T-helper 2 cell treated with Interferon-gamma antibody and Interleukin-4, amounts not matched to agents 100 ng/mL and 5 ng/mL, for 36 hours (primary cell): Measurements from ENCODE around the gene NDUFAF8. TPM values are rescaled to one million over a fixed set of nuclear protein-coding genes. Genes with fewer than 3 reads are reported as not detected.

Experiments used
- intact Hi-C: fragments of 100-400 bp; cut with micrococcal nuclease; formaldehyde crosslinking; loops from one replicate; pipeline ENCODE4 v1.15.1; 2023
- total RNA-seq: library from RNA; stranded (reverse); gene quantifications from 2 replicates; pipeline ENCODE4 v1.2.3, GENCODE V29; 2022

The NDUFAF8 gene
- total RNA-seq, 1 donor from 2014 or later = 42.5 TPM

DNA sequence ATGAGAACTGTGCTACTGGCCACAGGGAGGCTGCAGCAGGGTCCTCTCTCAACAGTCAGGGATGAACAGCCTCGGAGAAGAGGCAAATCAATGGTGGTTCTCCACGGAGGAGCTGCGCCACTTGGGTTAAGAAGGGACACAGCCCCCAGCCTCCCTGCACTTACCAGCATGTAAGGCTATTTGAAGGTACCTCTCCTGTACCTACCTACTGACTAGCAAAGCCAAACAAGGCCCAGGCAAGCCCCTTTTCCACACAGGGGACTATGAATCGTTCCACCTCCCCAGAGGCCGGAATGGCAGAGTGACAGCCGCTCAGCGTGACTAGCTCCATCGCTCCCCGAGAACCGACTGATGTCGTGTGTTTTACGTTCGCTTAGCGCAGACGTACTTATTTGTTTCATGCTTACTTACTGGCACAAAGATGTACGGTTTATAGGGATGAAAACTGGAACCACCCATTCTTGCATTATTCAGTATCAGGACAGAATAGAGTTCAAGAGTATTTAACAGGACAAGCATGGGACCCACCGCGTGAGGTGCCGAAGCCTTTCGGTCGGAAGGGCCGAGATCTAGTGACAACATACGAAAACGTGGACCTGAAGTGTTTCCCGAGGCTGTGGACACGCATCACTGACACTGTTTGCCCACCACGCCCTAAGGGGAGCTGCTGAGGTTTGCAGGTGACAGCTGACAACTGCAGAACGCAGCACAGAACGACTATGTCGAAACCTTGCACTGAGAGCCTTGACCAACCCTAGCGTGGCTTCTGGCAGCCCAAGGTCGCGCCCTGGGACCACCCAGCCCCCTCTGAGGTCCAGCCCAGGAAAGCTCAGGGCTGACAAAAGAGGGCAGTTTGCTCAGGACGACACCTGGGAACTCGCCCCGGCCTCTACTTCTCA is 1.3 kb upstream of the NDUFAF8 start:
- intact Hi-C loops = loop anchor here (2.0 kb wide), 1 partner anchor 57 kb away; the partner anchor contains the start of gene SLC38A10

DNA sequence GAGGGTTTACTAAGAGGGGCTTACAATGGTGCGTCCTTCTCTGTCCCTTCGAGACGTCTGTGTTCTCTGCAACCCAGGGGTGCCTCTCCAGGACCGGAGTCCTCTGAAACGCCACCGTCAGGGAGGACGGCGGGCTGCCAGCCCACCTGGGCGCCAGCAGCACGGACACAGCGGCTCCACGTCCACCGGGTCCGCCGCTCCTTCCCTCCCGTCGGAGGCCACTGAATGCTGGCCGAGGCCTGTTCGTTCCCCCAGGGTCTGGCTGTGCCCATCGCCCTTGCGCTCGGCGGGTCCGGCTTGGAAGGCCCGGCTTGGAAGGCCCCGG is 666 bp upstream of the NDUFAF8 start:
- intact Hi-C loops = loop anchor here (2.0 kb wide), 1 partner anchor 56 kb away; the partner anchor contains the start of gene SLC38A10

DNA sequence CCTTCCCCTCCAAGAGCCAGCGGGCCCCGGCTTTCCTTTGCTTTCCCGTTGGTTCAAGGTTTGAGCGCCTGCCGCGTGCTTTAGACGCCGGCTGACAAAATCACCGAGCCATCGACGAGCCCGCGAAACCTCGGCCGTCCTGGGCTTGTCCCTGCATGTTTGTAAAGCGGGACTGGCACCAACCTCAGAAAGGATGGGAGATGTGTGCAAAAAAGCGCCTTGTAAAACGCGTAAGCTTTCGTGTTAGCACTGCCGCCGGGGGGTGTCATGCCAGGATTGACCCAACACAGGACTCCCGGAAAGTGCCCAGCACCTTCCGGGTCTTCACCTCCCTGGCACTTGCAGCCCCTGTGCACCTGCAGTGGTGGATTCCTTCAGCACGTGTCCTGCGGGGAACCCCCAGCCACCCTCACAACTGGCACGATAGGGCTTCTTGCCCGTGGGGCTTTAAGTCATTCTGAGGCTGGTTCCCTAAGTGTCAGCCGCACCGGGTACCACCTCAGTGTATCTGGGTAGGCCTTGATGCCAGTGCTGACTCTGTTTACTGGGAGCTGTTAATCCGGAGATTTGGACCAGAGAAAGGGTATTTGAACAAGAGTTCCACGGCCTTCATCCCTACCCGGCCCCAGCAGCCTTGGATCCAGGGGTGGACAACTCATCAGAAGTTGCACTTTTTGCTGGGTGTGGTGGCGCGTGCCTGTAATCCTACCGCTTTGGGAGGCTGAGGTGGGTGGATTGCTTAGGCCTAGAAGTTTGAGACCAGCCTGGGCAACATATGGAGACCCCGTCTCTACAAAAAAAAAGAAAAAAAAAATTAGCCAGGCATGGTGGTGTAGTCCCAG is 817 bp downstream of the NDUFAF8 start:
- intact Hi-C loops = loop anchor here (1.0 to 5.0 kb wide), 3 partner anchors 17 to 98 kb away; partner anchors contain the start of gene SLC38A10

DNA sequence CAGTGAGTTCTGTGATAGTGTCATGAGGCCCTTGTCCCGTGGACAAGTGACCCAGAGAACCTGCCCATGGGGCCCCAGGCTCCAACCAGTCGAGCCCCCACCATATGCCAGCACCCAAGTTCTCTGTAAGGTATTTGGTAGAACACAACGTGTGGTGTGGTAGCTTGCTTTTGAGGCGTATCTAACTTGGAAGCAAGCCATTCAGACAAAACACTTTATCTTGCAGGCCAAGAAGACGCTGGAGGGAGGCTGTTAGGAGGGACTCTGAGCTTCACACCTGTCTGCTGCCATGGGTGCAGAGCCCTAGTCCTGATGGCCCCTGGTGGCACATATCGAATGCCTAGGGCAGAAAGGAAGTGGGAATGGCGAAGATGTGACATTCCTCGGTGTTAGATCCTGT is 1.6 kb downstream of the NDUFAF8 start:
- intact Hi-C loops = loop anchor here (5.0 kb wide), 1 partner anchor 98 kb away; no protein-coding TSS in a partner anchor

DNA sequence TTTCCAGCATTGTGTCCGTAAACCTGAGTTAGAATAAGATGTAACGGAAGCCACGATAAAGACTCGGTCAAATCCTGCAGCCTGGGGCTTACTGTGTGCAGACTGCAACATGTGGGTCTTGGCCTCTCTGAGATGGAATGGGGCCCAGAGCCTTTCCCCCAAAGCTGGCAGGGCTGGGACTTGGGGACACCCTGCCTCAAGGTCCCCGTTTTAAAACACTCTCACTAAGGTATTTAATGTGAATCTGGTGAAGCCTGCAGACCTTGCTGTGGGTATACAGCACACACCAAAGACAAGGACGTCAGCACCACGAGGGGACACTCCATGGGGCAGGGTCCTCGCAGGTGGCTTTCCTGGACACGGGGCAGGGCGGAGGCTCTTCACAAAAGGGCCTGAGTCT is 2.1 kb downstream of the NDUFAF8 start:
- intact Hi-C loops = loop anchor here (5.0 kb wide), 1 partner anchor 99 kb away; no protein-coding TSS in a partner anchor

DNA sequence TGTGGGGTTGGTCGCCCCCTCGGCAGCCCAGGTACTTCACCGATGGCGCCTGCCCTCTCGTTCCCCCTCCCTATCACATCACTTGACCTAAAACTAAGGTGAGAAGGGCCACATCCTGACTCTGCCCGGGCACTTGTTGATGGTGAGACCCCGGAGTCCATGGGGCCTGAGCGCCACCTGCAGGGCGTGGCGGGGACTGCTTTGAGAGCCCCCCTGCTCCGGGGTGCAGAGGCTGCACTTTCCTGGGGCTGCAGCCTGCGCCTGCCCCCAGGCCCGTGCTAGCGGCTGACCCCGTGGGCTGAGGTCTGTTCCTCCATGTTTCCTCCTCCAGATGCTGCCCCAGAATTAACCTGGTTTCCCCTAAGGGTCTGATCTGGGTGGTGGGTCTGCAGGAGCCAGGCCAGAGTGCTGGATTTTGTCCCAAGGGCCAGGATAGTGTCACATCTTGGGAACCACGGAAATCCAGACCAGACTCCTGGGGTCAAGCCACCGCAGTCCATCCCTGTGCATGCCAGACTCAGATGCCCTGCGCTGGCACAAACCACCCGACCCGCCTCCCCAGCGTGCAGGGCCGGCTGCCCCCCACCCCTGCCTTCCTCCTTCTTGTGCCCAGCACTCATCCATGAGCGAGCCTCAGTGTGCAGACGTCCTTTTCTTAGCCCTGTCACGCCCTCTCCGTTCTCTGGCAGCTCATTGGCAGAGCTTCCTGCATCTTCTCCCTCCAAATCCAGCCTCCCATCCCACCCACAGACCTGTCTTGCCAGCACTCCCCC is 2.7 kb downstream of the NDUFAF8 start:
- intact Hi-C loops = loop anchor here (5.0 kb wide), 1 partner anchor 100 kb away; no protein-coding TSS in a partner anchor

DNA sequence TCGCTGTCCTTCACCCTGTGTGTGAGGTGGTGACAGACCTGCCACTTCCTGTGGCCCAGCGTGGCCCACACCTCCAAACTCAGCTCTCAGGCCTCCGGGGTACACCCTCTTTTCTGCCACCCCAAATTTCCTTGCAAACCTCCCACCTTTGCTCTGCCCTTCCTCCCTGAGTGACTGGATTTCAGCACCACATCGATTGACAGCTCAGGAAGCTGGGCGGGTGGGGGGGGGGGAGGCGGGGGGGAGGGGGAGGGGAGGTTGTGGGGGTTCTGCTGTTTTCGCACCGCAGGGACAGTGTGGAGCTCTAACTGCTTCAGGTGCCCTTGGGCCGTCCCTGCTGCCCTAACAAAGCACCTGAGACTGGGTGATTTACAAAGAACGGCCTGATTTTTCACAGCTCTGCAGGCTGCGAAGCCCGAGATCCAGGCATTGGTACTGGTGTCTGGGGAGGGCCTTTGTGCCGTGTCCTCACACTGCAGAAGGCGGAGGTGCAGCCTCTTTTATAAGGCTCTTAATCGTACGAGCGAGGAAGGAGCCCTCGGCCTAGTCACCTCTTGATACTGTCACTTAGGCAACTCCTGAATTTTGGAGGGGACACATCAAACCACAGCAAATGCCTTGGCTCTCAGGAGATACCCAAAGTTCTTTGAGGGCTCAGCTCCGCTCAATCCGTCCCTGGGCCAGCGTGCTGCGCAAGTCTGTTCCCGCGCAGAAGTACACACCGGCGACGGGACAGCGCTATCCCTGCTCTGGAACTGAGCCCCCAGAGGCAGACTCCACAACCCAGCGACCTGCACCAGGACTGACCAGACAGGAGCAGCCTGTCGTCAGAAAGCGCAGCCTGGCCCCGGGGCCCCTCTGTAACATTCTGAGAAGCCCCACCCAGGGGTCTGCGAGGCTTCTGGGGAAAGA is 3.6 kb downstream of the NDUFAF8 start:
- intact Hi-C loops = loop anchor here (5.0 kb wide), 1 partner anchor 100 kb away; no protein-coding TSS in a partner anchor

DNA sequence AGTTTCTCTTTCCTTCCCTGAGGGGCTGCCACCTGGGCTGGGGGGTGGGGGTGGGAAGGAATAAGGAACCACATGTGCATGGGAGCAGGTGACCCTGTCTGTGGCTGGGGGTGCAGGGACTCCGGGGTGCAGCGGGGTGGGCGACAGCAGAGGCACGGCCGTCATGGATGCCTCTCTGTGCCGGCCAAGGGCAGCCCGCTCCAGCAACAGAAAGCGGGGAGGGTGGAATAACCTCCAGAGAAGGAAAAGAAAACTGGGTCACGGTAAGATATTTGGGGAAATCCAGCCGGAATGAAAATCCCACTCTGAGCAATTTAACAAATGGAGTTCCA is 4.2 kb downstream of the NDUFAF8 start:
- intact Hi-C loops = loop anchor here (5.0 kb wide), 1 partner anchor 101 kb away; no protein-coding TSS in a partner anchor

DNA sequence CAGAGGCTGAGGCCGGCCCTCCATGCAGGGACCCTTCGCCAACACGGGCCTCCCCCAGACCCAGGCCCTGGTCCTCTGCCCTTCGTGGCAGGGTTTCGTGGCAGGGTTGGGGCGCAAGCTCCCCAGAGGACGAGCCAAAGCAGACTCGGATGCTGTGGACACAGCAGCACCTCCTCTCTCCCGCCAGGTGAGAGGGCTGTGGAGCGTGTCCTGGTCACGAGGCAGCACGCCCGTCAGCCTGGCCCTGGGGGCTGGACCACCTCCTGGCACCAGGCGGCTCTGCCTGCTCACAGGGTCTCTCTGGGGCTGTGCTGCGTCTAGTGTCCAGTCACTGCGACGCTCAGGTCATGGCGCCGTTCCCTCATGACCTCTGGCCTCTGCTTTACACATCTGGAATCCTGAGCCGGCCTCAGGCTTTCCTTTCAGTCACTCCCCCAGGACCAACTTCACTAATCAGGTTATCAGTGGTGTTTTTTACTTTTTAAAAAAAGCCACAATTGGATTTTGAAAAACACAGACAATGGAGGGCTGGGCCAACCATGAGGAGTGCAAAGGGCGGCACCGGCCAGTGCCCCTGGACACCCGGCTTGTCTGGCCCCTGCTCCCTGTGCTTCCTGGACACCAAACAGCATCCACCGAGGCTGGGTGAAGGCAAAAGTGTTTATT is 5.4 kb downstream of the NDUFAF8 start:
- intact Hi-C loops = loop anchor here (5.0 kb wide), 1 partner anchor 102 kb away; no protein-coding TSS in a partner anchor

DNA sequence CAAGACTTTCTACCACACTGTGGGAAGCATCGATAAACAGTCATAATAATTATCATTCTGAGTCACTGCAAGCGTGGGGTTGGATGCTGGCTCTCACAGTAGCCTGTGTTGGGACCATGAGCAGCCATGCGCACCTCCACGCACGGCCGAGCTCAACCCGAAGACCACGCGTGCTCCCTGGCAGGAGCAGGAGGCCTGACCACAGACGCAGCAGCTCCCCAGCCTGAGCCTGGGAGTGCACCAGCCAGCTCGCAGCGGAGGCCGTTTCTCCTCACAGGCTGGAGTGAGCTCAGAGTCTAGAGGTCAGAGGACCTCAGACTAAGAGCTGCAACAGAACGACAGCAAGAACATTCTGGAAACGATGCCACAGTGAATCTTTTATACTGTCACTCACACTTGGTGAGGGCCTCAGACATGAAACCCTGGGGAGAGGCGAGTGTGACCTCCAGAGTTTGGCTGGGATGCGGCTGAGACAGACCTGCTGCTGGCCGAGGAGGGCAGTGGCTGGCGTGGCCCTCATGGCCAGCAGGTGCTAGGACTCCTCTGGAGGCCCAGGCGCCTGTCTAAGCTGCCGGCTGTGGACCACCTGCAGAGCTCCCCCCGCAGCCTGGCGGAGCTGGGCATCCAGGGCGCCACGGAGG is 6.0 kb downstream of the NDUFAF8 start:
- intact Hi-C loops = no loop called here

DNA sequence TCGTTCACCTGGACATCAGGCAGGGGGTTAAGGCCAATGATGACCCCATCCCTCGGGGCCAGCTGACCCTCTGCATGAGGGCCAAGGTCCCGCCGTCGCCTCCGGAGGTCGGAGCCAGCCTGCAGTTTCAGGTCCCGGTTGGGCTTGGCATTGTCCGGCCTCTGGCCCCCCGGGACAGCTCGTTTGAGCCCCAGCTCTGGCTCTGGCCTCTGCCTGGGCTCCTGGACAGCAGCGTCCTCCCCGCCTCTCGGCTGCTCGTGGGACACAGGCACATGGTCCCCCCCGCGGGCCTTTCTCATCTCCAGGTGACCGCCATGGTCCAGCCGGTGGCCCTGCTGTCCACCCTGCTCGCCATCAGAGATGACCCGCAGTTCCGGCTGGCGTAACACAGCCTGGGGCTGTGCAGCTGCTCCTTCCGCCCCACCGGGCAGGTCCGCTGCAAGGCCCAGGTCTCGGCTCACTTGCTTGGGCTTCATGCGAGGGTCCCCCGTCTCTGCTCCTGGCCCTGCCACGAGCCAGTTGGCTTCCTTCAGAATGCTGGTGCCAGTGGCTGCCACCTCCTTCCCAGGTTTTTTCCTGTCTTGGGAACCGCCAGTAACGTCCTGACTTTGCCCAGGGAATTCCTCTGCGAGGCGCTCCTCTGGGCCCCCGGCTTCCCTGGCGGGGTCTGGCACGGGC is 6.7 kb downstream of the NDUFAF8 start:
- intact Hi-C loops = no loop called here

DNA sequence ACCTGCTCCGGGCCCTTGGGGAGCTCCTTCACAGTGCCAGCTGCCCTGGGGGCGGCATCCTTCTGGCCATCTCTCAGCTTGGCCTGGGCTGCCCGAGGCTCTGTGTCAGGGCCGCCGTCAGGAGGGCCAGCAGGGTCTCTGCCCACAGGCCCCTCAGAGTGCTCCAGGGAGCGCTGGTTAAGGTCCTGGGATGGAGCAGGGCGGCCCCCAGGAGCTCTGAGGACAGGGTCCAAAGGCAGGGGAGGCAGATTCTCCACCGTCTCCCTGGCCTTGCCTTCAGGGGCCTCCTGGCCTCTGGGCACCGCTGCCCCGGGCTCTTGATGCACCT is 7.2 kb downstream of the NDUFAF8 start:
- intact Hi-C loops = no loop called here

DNA sequence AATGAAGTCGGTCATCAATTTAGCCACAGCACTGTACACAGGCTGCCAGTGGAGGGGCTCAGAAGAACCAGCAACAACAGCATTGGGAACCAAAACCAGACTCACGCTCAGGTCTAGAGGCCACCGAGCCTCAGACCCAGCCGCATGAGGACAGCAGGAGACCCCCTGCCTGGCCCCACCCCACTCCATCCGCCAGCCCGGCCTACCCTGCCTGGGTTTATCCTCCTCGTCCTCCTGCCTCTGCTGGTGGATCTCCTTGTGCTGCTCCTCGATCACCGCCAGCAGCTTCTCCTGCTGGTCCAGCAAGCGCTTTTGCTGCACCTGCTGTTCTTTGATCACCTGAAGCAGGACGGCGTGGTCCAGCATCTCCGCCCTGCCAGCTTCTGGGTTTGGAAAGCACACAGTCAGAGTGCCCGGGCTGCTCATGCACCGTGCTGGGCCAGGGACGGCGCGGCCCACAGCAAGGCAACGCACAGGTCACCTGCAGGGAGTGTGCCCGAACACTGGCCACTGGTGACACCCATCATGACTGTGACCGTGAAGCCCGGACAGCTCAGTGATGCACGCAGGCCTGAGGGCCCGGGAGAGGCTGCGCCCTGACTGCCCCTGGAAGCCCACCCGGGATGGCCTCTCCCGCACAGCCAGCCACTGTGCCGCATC is 7.7 kb downstream of the NDUFAF8 start:
- intact Hi-C loops = no loop called here

DNA sequence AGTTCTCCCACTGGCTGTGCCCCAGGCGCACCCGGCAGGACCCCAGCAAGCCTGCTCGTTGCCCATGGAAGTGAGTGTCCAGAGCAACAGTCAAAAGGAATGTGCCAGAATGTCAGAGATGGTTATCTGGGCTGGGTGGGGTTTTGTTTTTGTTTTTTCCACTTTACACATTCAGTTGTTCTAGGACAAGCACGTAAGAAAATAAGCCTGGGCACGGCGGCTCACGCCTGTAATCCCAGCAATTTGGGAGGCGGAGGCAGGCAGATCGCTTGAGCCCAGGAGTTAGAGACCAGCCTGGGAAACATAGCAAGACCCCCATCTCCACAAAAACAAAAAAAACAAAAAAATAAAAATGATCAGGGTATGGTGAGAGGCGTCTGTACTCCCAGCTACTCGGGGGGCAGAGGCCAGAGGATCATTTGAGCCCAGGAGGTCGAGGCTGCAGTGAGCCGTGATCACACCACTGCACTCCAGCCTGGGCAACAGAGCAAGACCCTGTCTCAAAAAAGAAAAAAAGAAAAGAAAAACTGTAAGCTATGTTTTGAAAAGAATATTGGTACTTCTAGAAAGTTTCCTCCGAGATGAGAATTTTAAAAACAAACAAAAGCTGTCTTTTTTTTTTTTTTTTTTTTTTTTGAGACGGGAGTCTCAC is 8.3 kb downstream of the NDUFAF8 start:
- intact Hi-C loops = no loop called here

DNA sequence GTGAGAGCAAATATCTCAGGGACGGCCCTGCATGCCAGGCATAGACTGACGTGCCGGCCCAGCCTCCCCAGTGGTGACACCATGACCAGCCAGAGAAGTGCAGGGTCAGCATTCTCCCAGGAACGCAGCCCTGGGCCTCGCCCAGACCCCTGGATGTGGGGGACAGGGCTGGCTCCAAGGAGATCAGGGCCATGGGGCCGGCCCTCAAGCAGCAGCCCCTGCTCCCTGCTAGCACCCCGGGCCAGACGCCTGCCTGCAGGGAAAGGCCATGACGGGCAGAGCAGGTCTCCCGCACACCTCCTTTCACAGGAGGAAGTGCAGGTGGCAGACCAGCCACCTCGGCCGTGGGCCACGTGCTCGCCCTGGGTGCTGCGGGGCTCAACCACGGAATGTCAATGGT is 9.5 kb downstream of the NDUFAF8 start:
- intact Hi-C loops = no loop called here

DNA sequence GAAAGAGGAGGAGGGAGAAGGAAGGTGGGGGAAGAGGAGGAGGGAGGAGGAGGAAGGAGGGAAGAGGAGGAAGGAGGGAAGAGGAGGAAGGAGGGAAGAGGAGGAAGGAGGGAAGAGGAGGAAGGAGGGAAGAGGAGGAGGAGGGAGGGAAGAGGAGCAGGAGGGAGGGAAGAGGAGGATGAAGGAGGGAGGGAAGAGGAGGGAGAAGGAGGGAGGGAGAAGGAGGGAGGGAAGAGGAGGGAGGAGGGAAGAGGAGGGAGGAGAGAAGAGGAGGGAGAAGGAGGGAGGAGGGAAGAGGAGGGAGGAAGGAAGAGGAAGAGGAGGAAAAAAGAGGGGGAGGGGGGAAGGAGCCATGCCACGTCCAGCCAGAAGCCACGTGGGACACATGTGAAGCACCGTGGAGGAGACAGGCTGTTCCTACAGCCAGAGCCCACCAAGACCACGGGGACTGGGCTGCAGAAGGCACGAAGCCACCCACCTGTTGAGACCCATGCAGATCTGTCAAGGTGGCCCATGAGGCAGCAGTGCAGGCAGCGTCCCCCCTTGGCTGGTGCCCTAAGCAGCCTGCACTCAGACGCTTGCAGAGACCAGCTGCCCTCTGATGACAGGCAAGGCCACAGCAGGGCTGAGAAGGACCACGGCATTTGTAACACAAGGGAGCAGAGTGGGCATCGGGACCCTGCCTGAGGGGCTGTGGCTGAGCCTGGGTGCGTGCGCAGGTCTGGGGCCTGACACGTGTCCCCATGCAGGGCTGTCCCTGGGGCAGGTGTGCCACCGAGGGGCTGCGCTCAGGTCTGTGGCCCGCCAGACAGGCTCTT is 10.3 kb downstream of the NDUFAF8 start:
- intact Hi-C loops = loop anchor here (5.0 kb wide), 2 partner anchors 48 to 353 kb away; partner anchors contain the start of gene SLC38A10
